ENCODE data around the gene ALX4. TPM values are rescaled to one million over a fixed set of nuclear protein-coding genes. Genes with fewer than 3 reads are reported as not detected.

Gene ALX4
- total and polyA plus RNA-seq, 4 experiments from 2014 or later: not detected

GRCh38 chr11:44235765-44236201 is 74.2 kb downstream of the ALX4 start:
- no peaks in the 10 kb centered on the region for H3K9me3 ChIP-seq (ENCODE audit: control insufficient read depth in 1 of 2, low read length in 2 of 2)
- H3K4me3 ChIP-seq (ENCODE audit: low read length in 2 of 2): no peak overlapping the region
- no peaks in the 10 kb centered on the region for H3K4me1 ChIP-seq (ENCODE audit: insufficient read depth, low read length)
- no peak for DNase-seq
- Mint-ChIP-seq H3K9me3 (peaks cover 0 to 2% (median 0%) of the 10 kb centered on the region in 8 donors), H3K27ac (peak overlapping the region in 1 of 7 donors; percentile 31), H3K36me3 (peaks cover 52 to 68% of the 10 kb centered on the region in 2 donors), H3K4me1 (no peaks in the 10 kb centered on the region), H3K4me3 (no peak overlapping the region), H3K27me3 (no peaks in the 10 kb centered on the region)
- intact Hi-C loops (cut with micrococcal nuclease): no loop called here
- no peaks in the 10 kb centered on the region for H3K27me3 ChIP-seq (ENCODE audit: insufficient read depth, low read length)
- H3K27ac ChIP-seq (ENCODE audit: low read depth, low read length): no peak overlapping the region
- peaks cover 21% of the 10 kb centered on the region for H3K36me3 ChIP-seq (ENCODE audit: insufficient read depth, low read length)
- POLR2A ChIA-PET (ENCODE audit: partially characterized antibody): no interaction called here
- CTCF ChIA-PET (ENCODE audit: partially characterized antibody): no interaction called here

- H3K27ac Mint-ChIP-seq: no peak overlapping the region
- Histone ChIP-seq H3K27ac (ENCODE audit: low read depth, low read length) (no peak overlapping the region), H3K36me3 (ENCODE audit: insufficient read depth, low read length) (no peaks in the 10 kb centered on the region), H3K27me3 (ENCODE audit: insufficient read depth, low read length) (no peaks in the 10 kb centered on the region), H3K4me1 (ENCODE audit: insufficient read depth, low read length) (peaks cover 9% of the 10 kb centered on the region), H3K9me3 (ENCODE audit: control insufficient read depth in 1 of 2, low read length in 2 of 2) (no peaks in the 10 kb centered on the region), H3K4me3 (ENCODE audit: low read length in 2 of 2) (no peak overlapping the region)
- DNase-seq: no peak
- ChIA-PET POLR2A (ENCODE audit: partially characterized antibody) (no interaction called here), CTCF (ENCODE audit: partially characterized antibody) (no interaction called here)
- no peaks in the 10 kb centered on the region for H3K27me3 Mint-ChIP-seq
- H3K9me3 Mint-ChIP-seq: no peaks in the 10 kb centered on the region
- H3K4me1 Mint-ChIP-seq: peaks cover 8 to 25% (median 15%) of the 10 kb centered on the region in 4 donors
- intact Hi-C loops (cut with micrococcal nuclease): no loop called here
- H3K36me3 Mint-ChIP-seq: peaks cover 26 to 39% of the 10 kb centered on the region in 2 donors
- H3K4me3 Mint-ChIP-seq: no peak overlapping the region
Observed at GRCh38 chr11:44229624-44230023, 80.3 kb downstream of the ALX4 start.

GRCh38 chr11:44229098-44229497 is 80.8 kb downstream of the ALX4 start:
- ChIA-PET POLR2A (ENCODE audit: partially characterized antibody) (no interaction called here), CTCF (ENCODE audit: partially characterized antibody) (interaction anchor here (1.1 kb wide), 1 partner anchor 15 kb away, joined by 3 read pairs; no protein-coding TSS in a partner anchor)
- no peak overlapping the region for H3K4me3 ChIP-seq (ENCODE audit: low read length in 2 of 2)
- DNase-seq: no peak
- Mint-ChIP-seq H3K4me3 (no peak overlapping the region), H3K9me3 (no peaks in the 10 kb centered on the region), H3K36me3 (peaks cover 24 to 39% of the 10 kb centered on the region in 2 donors), H3K4me1 (peaks cover 8 to 25% (median 15%) of the 10 kb centered on the region in 4 donors), H3K27me3 (no peaks in the 10 kb centered on the region), H3K27ac (no peak overlapping the region)
- no peaks in the 10 kb centered on the region for H3K9me3 ChIP-seq (ENCODE audit: control insufficient read depth in 1 of 2, low read length in 2 of 2)
- no peaks in the 10 kb centered on the region for H3K36me3 ChIP-seq (ENCODE audit: insufficient read depth, low read length)
- no peak overlapping the region for H3K27ac ChIP-seq (ENCODE audit: low read depth, low read length)
- intact Hi-C loops (cut with micrococcal nuclease): no loop called here
- no peaks in the 10 kb centered on the region for H3K27me3 ChIP-seq (ENCODE audit: insufficient read depth, low read length)
- H3K4me1 ChIP-seq (ENCODE audit: insufficient read depth, low read length): peaks cover 9% of the 10 kb centered on the region

- ChIA-PET POLR2A (ENCODE audit: partially characterized antibody) (no interaction called here), CTCF (ENCODE audit: partially characterized antibody) (interaction anchor here (1.1 kb wide), 1 partner anchor 16 kb away, joined by 3 read pairs; no protein-coding TSS in a partner anchor)
- H3K27me3 Mint-ChIP-seq: no peaks in the 10 kb centered on the region
- no peak for DNase-seq
- H3K27ac ChIP-seq (ENCODE audit: low read depth, low read length): no peak overlapping the region
- H3K36me3 ChIP-seq (ENCODE audit: insufficient read depth, low read length): no peaks in the 10 kb centered on the region
- H3K27me3 ChIP-seq (ENCODE audit: insufficient read depth, low read length): no peaks in the 10 kb centered on the region
- H3K27ac Mint-ChIP-seq: no peak overlapping the region
- H3K9me3 ChIP-seq (ENCODE audit: control insufficient read depth in 1 of 2, low read length in 2 of 2): no peaks in the 10 kb centered on the region
- H3K9me3 Mint-ChIP-seq: no peaks in the 10 kb centered on the region
- no peak overlapping the region for H3K4me3 ChIP-seq (ENCODE audit: low read length in 2 of 2)
- H3K36me3 Mint-ChIP-seq: peaks cover 21 to 36% of the 10 kb centered on the region in 2 donors
- H3K4me1 ChIP-seq (ENCODE audit: insufficient read depth, low read length): peaks cover 9% of the 10 kb centered on the region
- no peak overlapping the region for H3K4me3 Mint-ChIP-seq
- intact Hi-C loops (cut with micrococcal nuclease): no loop called here
- peaks cover 8 to 25% (median 15%) of the 10 kb centered on the region in 4 donors for H3K4me1 Mint-ChIP-seq
Observed at GRCh38 chr11:44228379-44228778, 81.6 kb downstream of the ALX4 start.

GRCh38 chr11:44226945-44227344 is 83.0 kb downstream of the ALX4 start:
- intact Hi-C loops (cut with micrococcal nuclease): no loop called here
- Histone ChIP-seq H3K27me3 (ENCODE audit: insufficient read depth, low read length) (no peaks in the 10 kb centered on the region), H3K4me1 (ENCODE audit: insufficient read depth, low read length) (peaks cover 9% of the 10 kb centered on the region), H3K4me3 (ENCODE audit: low read length in 2 of 2) (no peak overlapping the region), H3K36me3 (ENCODE audit: insufficient read depth, low read length) (no peaks in the 10 kb centered on the region), H3K27ac (ENCODE audit: low read depth, low read length) (no peak overlapping the region), H3K9me3 (ENCODE audit: control insufficient read depth in 1 of 2, low read length in 2 of 2) (no peaks in the 10 kb centered on the region)
- peak in 1 of 5 donors; percentile 5 for DNase-seq
- H3K36me3 Mint-ChIP-seq: peaks cover 21 to 38% of the 10 kb centered on the region in 2 donors
- CTCF ChIA-PET (ENCODE audit: partially characterized antibody): interaction anchor here (0.7 kb wide), 1 partner anchor 132 kb away, joined by 3 read pairs; no protein-coding TSS in a partner anchor
- H3K27ac Mint-ChIP-seq: peak overlapping the region in 4 of 7 donors; percentile 20 to 80 (median 57)
- no peaks in the 10 kb centered on the region for H3K9me3 Mint-ChIP-seq
- H3K4me1 Mint-ChIP-seq: peaks cover 8 to 25% (median 15%) of the 10 kb centered on the region in 4 donors
- H3K4me3 Mint-ChIP-seq: peak overlapping the region in 5 of 8 donors; percentile 1 to 67 (median 18)
- POLR2A ChIA-PET (ENCODE audit: partially characterized antibody): no interaction called here
- H3K27me3 Mint-ChIP-seq: no peaks in the 10 kb centered on the region

GRCh38 chr11:44226490-44226889 is 83.4 kb downstream of the ALX4 start:
- Histone ChIP-seq H3K4me3 (ENCODE audit: low read length in 2 of 2) (no peak overlapping the region), H3K9me3 (ENCODE audit: control insufficient read depth in 1 of 2, low read length in 2 of 2) (no peaks in the 10 kb centered on the region), H3K27ac (ENCODE audit: low read depth, low read length) (no peak overlapping the region), H3K27me3 (ENCODE audit: insufficient read depth, low read length) (no peaks in the 10 kb centered on the region), H3K4me1 (ENCODE audit: insufficient read depth, low read length) (peaks cover 9% of the 10 kb centered on the region), H3K36me3 (ENCODE audit: insufficient read depth, low read length) (no peaks in the 10 kb centered on the region)
- H3K4me3 Mint-ChIP-seq: peak overlapping the region in 3 of 8 donors; percentile 3 to 52 (median 18)
- ChIA-PET CTCF (ENCODE audit: partially characterized antibody) (interaction anchor here (0.7 kb wide), 1 partner anchor 132 kb away, joined by 3 read pairs; no protein-coding TSS in a partner anchor), POLR2A (ENCODE audit: partially characterized antibody) (no interaction called here)
- peaks cover 24 to 42% of the 10 kb centered on the region in 2 donors for H3K36me3 Mint-ChIP-seq
- H3K27me3 Mint-ChIP-seq: no peaks in the 10 kb centered on the region
- H3K4me1 Mint-ChIP-seq: peaks cover 8 to 25% (median 15%) of the 10 kb centered on the region in 4 donors
- intact Hi-C loops (cut with micrococcal nuclease): no loop called here
- no peak for DNase-seq
- peak overlapping the region in 2 of 7 donors; percentile 65 to 80 for H3K27ac Mint-ChIP-seq
- no peaks in the 10 kb centered on the region for H3K9me3 Mint-ChIP-seq

GRCh38 chr11:44224867-44225501 is 85.0 kb downstream of the ALX4 start:
- Histone ChIP-seq H3K27me3 (ENCODE audit: insufficient read depth, low read length) (no peaks in the 10 kb centered on the region), H3K9me3 (ENCODE audit: control insufficient read depth in 1 of 2, low read length in 2 of 2) (no peaks in the 10 kb centered on the region), H3K4me3 (ENCODE audit: low read length in 2 of 2) (no peak overlapping the region), H3K4me1 (ENCODE audit: insufficient read depth, low read length) (peaks cover 9% of the 10 kb centered on the region), H3K36me3 (ENCODE audit: insufficient read depth, low read length) (no peaks in the 10 kb centered on the region), H3K27ac (ENCODE audit: low read depth, low read length) (no peak overlapping the region)
- no peak for DNase-seq
- ChIA-PET CTCF (ENCODE audit: partially characterized antibody) (no interaction called here), POLR2A (ENCODE audit: partially characterized antibody) (no interaction called here)
- no peak overlapping the region for H3K4me3 Mint-ChIP-seq
- intact Hi-C loops (cut with micrococcal nuclease): no loop called here
- peaks cover 8 to 25% (median 15%) of the 10 kb centered on the region in 4 donors for H3K4me1 Mint-ChIP-seq
- no peaks in the 10 kb centered on the region for H3K9me3 Mint-ChIP-seq
- H3K27me3 Mint-ChIP-seq: no peaks in the 10 kb centered on the region
- H3K27ac Mint-ChIP-seq: no peak overlapping the region
- peaks cover 34 to 47% of the 10 kb centered on the region in 2 donors for H3K36me3 Mint-ChIP-seq

Data from CD4-positive, alpha-beta memory T cell (primary cell).